Colonic mucosa (tissue), 4 donors: Measurements from ENCODE around the gene APOB. TPM values are rescaled to one million over a fixed set of nuclear protein-coding genes. Genes with fewer than 3 reads are reported as not detected.

ENCODE experiments used
- DNase-seq: peaks from one replicate; pipeline ENCODE4 v3.0.0-alpha.2; 2020
- H3K27ac ChIP-seq: fragments of 200-600 bp; one replicate; pipeline ENCODE4 v1.8.0; 2021
- H3K27me3 ChIP-seq: fragments of 200-600 bp; one replicate; pipeline ENCODE4 v1.8.0; 2021
- H3K36me3 ChIP-seq: fragments of 200-600 bp; one replicate; pipeline ENCODE4 v1.8.0; 2021
- H3K4me1 ChIP-seq: fragments of 200-600 bp; one replicate; pipeline ENCODE4 v1.8.0; 2021; ENCODE audit warnings: mild to moderate bottlenecking
- H3K4me3 ChIP-seq: fragments of 200-600 bp; one replicate; pipeline ENCODE4 v1.8.0; 2021
- H3K9ac ChIP-seq, 2 donors: one replicate each; pipeline ENCODE4 v1.7.0; 2013; ENCODE audit warnings: control low read depth in 2 of 2, low read depth in 2 of 2, low read length in 2 of 2
- H3K9me3 ChIP-seq: fragments of 200-600 bp; one replicate; pipeline ENCODE4 v1.8.0; 2021
- intact Hi-C: fragments of 100-400 bp; cut with DNase I; formaldehyde crosslinking; loops from one replicate; pipeline ENCODE4 v1.14.1; 2022
- total RNA-seq, 2 donors: library from RNA; stranded (reverse); fragmentation: NEBNext Ultra II Directional in 1 of 2; extraction: Animal tissue kit (Norgen Biotek cat#: 25700) in 1 of 2; gene quantifications; one replicate each; pipeline ENCODE4 v1.2.1, GENCODE V29; 2021
- TF ChIP-seq, protein P1 (sequence below): fragments of 200-600 bp; IDR thresholded peaks from one replicate; pipeline ENCODE4 v1.8.0; 2022; ENCODE audit warnings: antibody characterized with exemption, mild to moderate bottlenecking
- donor health status: healthy.
- donor health status: DM: no; HTN: no; CAD: no.
- donor health status: DM: no; HTN: no; CAD: no.

The APOB gene, protein sequence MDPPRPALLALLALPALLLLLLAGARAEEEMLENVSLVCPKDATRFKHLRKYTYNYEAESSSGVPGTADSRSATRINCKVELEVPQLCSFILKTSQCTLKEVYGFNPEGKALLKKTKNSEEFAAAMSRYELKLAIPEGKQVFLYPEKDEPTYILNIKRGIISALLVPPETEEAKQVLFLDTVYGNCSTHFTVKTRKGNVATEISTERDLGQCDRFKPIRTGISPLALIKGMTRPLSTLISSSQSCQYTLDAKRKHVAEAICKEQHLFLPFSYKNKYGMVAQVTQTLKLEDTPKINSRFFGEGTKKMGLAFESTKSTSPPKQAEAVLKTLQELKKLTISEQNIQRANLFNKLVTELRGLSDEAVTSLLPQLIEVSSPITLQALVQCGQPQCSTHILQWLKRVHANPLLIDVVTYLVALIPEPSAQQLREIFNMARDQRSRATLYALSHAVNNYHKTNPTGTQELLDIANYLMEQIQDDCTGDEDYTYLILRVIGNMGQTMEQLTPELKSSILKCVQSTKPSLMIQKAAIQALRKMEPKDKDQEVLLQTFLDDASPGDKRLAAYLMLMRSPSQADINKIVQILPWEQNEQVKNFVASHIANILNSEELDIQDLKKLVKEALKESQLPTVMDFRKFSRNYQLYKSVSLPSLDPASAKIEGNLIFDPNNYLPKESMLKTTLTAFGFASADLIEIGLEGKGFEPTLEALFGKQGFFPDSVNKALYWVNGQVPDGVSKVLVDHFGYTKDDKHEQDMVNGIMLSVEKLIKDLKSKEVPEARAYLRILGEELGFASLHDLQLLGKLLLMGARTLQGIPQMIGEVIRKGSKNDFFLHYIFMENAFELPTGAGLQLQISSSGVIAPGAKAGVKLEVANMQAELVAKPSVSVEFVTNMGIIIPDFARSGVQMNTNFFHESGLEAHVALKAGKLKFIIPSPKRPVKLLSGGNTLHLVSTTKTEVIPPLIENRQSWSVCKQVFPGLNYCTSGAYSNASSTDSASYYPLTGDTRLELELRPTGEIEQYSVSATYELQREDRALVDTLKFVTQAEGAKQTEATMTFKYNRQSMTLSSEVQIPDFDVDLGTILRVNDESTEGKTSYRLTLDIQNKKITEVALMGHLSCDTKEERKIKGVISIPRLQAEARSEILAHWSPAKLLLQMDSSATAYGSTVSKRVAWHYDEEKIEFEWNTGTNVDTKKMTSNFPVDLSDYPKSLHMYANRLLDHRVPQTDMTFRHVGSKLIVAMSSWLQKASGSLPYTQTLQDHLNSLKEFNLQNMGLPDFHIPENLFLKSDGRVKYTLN (N-terminal part only)
- total RNA-seq: 1 to 10 TPM; 1.0 to 3.3 TPM

DNA sequence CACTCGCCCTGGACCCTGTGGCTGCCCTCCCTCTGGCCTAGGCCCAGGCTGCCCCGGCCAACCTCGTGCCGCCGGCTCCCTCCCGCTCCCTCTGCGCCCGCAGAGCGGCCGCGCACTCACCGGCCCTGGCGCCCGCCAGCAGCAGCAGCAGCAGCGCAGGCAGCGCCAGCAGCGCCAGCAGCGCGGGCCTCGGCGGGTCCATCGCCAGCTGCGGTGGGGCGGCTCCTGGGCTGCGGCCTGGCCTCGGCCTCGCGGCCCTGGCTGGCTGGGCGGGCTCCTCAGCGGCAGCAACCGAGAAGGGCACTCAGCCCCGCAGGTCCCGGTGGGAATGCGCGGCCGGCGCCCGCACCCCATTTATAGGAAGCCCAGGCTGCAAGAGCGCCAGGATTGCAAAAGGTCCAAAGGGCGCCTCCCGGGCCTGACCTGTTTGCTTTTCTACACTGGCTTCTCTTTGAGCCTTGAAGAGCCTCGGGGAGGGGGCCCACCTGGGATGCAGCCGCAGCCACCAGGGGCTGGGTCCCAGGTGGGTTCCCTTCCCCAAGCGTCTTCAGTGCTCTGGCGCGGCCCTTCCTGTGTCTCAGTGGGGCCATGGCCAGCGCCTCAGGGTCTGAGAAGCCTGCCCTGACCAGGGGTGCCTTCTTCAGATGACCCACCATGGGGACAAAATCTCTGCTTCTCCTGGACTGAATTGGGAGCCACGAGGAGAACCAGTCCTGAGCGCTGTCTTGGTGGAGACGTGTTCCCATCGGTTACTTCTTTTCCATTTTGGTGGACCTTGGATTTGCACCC is at the start of gene APOB:
TSS of gene APOB (minus strand) at position 330 of the 789 bp plus-strand sequence. CDS start at position 202, 128 bp downstream.
- H3K27me3 ChIP-seq: peaks cover 4% of the 10 kb centered on the region
- no peaks in the 10 kb centered on the region for H3K9me3 ChIP-seq
- no peak within 1 kb of the TSS for H3K4me3 ChIP-seq
- DNase-seq: no peak
- no peaks in the 10 kb centered on the region for H3K36me3 ChIP-seq
- intact Hi-C loops: loop anchor here (2.0 to 5.0 kb wide), 2 partner anchors 75 to 273 kb away; no protein-coding TSS in a partner anchor
- no peak within 1 kb of the TSS for H3K27ac ChIP-seq
- peaks cover 4% of the 10 kb centered on the region for H3K4me1 ChIP-seq
- H3K9ac ChIP-seq: no peak within 1 kb of the TSS
- TF ChIP-seq, protein P1, sequence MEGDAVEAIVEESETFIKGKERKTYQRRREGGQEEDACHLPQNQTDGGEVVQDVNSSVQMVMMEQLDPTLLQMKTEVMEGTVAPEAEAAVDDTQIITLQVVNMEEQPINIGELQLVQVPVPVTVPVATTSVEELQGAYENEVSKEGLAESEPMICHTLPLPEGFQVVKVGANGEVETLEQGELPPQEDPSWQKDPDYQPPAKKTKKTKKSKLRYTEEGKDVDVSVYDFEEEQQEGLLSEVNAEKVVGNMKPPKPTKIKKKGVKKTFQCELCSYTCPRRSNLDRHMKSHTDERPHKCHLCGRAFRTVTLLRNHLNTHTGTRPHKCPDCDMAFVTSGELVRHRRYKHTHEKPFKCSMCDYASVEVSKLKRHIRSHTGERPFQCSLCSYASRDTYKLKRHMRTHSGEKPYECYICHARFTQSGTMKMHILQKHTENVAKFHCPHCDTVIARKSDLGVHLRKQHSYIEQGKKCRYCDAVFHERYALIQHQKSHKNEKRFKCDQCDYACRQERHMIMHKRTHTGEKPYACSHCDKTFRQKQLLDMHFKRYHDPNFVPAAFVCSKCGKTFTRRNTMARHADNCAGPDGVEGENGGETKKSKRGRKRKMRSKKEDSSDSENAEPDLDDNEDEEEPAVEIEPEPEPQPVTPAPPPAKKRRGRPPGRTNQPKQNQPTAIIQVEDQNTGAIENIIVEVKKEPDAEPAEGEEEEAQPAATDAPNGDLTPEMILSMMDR: no peak

DNA sequence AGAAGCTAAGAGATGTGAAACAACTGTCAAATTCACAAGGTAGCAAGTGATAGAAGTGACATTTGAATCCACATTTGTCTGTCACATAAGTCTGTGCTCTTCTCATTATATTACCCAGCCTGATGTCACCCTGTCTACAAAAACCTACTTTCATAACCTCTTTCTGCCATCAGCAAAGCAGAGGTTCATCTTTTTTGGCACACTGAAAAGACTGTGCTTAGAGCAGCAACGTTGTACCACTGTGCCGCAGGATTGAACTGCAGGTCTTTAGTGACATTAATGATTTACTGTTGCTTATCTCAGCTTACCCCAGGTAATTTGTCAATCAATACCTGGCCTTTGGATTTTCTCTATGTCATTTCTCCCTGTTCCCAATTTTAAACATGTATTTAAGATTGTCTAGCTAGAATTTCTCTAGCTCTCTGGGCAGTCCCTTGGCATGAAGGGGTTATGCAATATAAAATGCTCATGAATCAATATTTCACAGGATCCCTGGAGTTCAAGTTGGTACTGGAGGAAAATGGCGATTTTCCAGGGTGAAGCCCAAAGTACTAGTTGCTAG is 48.5 kb upstream of the APOB start:
- H3K27ac ChIP-seq: no peak overlapping the region
- intact Hi-C loops: no loop called here
- H3K27me3 ChIP-seq: no peaks in the 10 kb centered on the region
- TF ChIP-seq, protein P1: no peak
- H3K4me3 ChIP-seq: no peak overlapping the region
- DNase-seq: no peak
- H3K9me3 ChIP-seq: no peaks in the 10 kb centered on the region
- no peaks in the 10 kb centered on the region for H3K4me1 ChIP-seq
- H3K9ac ChIP-seq: no peak overlapping the region
- no peaks in the 10 kb centered on the region for H3K36me3 ChIP-seq

DNA sequence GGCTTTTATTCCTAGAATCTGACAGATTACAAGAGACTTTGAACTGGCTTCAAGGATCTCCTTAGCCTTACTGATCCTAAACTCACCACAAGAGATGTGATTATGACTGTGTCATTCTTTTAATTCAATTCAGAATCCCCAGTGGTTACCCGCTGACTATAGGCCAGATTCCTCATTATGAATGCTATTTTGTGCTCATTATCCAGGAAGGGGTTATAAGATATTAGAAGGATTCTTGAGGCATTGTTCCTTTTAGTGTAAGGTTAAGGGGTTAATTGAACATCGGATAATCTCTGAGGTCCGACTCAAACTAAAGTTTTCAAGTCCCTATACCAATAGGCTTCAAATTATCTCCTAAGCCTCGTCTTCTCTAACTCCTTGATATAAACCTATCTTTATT is 40.5 kb upstream of the APOB start:
- no peak for DNase-seq
- TF ChIP-seq, protein P1: no peak
- H3K36me3 ChIP-seq: no peaks in the 10 kb centered on the region
- H3K4me1 ChIP-seq: no peaks in the 10 kb centered on the region
- no peaks in the 10 kb centered on the region for H3K27me3 ChIP-seq
- no peaks in the 10 kb centered on the region for H3K9me3 ChIP-seq
- H3K4me3 ChIP-seq: no peak overlapping the region
- H3K27ac ChIP-seq: no peak overlapping the region
- intact Hi-C loops: no loop called here
- H3K9ac ChIP-seq: no peak overlapping the region

DNA sequence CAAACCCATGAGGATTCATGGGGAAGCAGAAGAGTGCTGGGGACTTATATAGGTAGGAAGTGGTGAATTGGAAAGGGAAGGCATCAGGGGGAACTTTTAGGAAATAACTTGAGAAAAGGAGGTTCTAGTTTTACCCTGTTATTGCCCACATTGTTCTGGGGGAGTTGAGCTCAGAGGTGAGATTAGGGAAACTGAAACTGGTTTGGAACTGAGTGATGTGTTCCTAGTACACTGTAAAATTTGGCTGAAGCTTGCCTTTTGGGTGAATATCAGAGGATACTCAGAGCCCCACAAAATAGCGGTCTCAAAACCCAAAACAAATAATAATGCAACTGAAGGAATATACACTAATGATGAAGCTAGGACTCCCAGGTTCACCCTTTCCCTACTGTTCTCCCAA is 39.6 kb upstream of the APOB start:
- TF ChIP-seq, protein P1: no peak
- Histone ChIP-seq H3K4me1 (no peaks in the 10 kb centered on the region), H3K36me3 (no peaks in the 10 kb centered on the region), H3K27me3 (no peaks in the 10 kb centered on the region), H3K9me3 (no peaks in the 10 kb centered on the region), H3K27ac (no peak overlapping the region), H3K4me3 (no peak overlapping the region), H3K9ac (no peak overlapping the region)
- intact Hi-C loops: no loop called here
- DNase-seq: no peak
